Measurements from ENCODE around the gene TPRN. TPM values are rescaled to one million over a fixed set of nuclear protein-coding genes. Genes with fewer than 3 reads are reported as not detected.

Gene TPRN
- total and polyA plus RNA-seq, 9 of the 15 experiments (the other 6 are each of a cell fraction or from before 2014, with no cell fraction given), result 0.31 to 31.9 (median 4.4) TPM

DNA sequence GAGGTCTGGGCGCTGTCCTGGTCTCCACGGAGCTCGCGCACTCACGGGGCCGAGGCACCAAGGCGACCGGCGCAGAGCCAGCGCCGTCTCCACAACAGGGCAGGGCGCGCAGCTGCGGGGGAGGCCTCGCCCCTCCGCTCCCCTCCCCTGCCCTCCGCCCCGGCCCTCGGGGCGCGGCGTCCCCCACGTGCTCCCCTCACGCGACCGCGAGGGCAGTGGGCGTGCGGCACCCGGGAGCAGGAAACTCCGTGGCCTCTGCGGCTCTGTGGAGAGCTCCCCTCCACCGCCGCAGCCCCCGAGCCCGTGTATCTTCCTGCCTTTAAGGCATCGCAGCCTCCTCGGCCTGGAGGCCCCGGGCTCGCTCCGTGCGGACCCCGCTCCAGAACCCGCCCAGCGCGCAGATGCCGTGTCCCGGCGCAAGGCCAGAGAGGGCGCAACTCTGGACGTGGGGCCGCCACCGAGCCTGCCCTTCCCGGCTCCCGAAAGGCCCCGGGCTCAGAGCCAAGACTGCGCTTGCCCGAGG lies 39.8 kb upstream of the TPRN start (continued):
- TF ChIP-seq NR2C2 (CRISPR knock-in tag; IDR thresholded peaks at IDR 0.05), result peak; percentile 64; the same call in 1 of the 2 replicates
- TF ChIP-seq NR2C2 (tag; IDR thresholded peaks at IDR 0.05), result peak; percentile 80
- TF ChIP-seq RB1 (IDR thresholded peaks at IDR 0.05; ENCODE audit: low read depth), result peak; percentile 81; the same call in 1 of the 2 replicates
- TF ChIP-seq, protein P1, sequence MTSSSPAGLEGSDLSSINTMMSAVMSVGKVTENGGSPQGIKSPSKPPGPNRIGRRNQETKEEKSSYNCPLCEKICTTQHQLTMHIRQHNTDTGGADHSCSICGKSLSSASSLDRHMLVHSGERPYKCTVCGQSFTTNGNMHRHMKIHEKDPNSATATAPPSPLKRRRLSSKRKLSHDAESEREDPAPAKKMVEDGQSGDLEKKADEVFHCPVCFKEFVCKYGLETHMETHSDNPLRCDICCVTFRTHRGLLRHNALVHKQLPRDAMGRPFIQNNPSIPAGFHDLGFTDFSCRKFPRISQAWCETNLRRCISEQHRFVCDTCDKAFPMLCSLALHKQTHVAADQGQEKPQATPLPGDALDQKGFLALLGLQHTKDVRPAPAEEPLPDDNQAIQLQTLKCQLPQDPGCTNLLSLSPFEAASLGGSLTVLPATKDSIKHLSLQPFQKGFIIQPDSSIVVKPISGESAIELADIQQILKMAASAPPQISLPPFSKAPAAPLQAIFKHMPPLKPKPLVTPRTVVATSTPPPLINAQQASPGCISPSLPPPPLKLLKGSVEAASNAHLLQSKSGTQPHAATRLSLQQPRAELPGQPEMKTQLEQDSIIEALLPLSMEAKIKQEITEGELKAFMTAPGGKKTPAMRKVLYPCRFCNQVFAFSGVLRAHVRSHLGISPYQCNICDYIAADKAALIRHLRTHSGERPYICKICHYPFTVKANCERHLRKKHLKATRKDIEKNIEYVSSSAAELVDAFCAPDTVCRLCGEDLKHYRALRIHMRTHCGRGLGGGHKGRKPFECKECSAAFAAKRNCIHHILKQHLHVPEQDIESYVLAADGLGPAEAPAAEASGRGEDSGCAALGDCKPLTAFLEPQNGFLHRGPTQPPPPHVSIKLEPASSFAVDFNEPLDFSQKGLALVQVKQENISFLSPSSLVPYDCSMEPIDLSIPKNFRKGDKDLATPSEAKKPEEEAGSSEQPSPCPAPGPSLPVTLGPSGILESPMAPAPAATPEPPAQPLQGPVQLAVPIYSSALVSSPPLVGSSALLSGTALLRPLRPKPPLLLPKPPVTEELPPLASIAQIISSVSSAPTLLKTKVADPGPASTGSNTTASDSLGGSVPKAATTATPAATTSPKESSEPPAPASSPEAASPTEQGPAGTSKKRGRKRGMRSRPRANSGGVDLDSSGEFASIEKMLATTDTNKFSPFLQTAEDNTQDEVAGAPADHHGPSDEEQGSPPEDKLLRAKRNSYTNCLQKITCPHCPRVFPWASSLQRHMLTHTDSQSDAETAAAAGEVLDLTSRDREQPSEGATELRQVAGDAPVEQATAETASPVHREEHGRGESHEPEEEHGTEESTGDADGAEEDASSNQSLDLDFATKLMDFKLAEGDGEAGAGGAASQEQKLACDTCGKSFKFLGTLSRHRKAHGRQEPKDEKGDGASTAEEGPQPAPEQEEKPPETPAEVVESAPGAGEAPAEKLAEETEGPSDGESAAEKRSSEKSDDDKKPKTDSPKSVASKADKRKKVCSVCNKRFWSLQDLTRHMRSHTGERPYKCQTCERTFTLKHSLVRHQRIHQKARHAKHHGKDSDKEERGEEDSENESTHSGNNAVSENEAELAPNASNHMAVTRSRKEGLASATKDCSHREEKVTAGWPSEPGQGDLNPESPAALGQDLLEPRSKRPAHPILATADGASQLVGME (CRISPR knock-in tag; IDR thresholded peaks at IDR 0.05), result peak; percentile 86; the same call in 1 of the 2 replicates
- 0 out of 2 replicates have a peak, but pooled peaks have one; percentile 48 for TF ChIP-seq KLF6 (CRISPR knock-in tag; IDR thresholded peaks at IDR 0.05; ENCODE audit: borderline replicate concordance)
- TF ChIP-seq NFRKB (IDR thresholded peaks at IDR 0.05; ENCODE audit: low read depth), result no peak; the same call in 1 of the 2 replicates
- TF ChIP-seq ZBTB1 (CRISPR knock-in tag; IDR thresholded peaks at IDR 0.05; ENCODE audit: borderline replicate concordance, low read depth), result peak; percentile 86
- 0 out of 2 replicates have a peak, but pooled peaks have one; percentile 29 for TF ChIP-seq ZNF121 (CRISPR knock-in tag; conservative IDR thresholded peaks at IDR 0.05)
- TF ChIP-seq KDM2B (CRISPR knock-in tag; IDR thresholded peaks at IDR 0.05), result peak; percentile 93; the same call in 1 of the 2 replicates
- TF ChIP-seq SRF (CRISPR knock-in tag; IDR thresholded peaks at IDR 0.05), result no peak
- TF ChIP-seq, protein P2, sequence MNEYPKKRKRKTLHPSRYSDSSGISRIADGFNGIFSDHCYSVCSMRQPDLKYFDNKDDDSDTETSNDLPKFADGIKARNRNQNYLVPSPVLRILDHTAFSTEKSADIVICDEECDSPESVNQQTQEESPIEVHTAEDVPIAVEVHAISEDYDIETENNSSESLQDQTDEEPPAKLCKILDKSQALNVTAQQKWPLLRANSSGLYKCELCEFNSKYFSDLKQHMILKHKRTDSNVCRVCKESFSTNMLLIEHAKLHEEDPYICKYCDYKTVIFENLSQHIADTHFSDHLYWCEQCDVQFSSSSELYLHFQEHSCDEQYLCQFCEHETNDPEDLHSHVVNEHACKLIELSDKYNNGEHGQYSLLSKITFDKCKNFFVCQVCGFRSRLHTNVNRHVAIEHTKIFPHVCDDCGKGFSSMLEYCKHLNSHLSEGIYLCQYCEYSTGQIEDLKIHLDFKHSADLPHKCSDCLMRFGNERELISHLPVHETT (CRISPR knock-in tag; conservative IDR thresholded peaks at IDR 0.05 in 1 of 2, IDR thresholded peaks at IDR 0.05 in 1 of 2), result peak in 1 of 2 experiments; percentile 86; a peak in 2 of 4 replicates
- TF ChIP-seq, protein P3, sequence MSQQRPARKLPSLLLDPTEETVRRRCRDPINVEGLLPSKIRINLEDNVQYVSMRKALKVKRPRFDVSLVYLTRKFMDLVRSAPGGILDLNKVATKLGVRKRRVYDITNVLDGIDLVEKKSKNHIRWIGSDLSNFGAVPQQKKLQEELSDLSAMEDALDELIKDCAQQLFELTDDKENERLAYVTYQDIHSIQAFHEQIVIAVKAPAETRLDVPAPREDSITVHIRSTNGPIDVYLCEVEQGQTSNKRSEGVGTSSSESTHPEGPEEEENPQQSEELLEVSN (IDR thresholded peaks at IDR 0.05; ENCODE audit: borderline replicate concordance in 1 of 2, extremely low read depth in 1 of 2, insufficient read depth in 1 of 2, insufficient read length in 1 of 2, low read depth in 1 of 2, low read length in 1 of 2, poor library complexity in 1 of 2, severe bottlenecking in 1 of 2), result peak; percentile 89
